Lower leg skin (tissue), 3 donors: Measurements from ENCODE around the gene GRAMD1A.

Experiments
- POLR2A ChIP-seq, 2 donors: fragments of 450-650 bp; IDR thresholded peaks; one replicate each; pipeline ENCODE4 v1.6.1; 2016 to 2017; ENCODE audit warnings: antibody characterized with exemption in 2 of 2, mild to moderate bottlenecking in 1 of 2, moderate library complexity in 1 of 2
- TF ChIP-seq, protein P1 (sequence below), 3 donors: fragments of 450-650 bp; IDR thresholded peaks; one replicate each; pipeline ENCODE4 v1.5.1; 2016; ENCODE audit warnings: antibody characterized with exemption in 3 of 3, mild to moderate bottlenecking in 3 of 3, moderate library complexity in 2 of 3

DNA sequence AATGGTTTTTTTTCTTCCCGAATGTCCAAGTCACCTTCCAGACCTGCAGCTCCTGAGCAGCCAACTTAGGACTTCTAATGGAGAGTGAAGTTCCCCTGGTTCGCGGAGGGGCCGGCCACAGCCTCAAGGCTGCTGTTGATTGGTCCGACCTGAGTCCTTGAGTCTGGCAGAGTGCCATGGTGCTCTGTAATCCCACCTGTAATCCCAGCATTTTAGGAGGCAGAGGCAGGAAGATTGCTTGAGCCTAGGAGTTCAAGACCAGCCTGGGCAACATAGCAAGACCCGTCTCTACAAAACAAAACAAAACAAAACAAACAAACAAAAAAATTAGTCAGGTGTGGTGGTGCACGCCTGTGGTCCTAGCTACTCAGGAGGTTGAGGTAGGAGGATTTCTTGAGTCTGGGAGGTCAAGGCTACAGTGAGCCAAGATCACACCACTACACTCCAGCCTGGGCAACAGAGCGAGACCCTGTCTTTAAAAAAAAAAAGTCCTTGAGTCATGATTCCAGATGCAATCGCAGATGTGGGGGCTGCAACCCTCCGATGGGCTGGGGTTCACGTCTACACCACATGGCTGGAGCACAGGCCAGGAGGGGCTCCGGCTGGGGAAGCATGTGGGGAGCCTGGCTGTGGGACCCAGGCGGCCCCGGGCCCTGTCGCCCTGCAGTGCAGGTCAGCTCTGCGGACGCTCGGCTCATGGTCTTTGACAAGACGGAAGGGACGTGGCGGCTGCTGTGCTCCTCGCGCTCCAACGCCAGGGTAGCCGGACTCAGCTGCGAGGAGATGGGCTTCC is 59.1 kb downstream of the GRAMD1A start:
- TF ChIP-seq, protein P1, sequence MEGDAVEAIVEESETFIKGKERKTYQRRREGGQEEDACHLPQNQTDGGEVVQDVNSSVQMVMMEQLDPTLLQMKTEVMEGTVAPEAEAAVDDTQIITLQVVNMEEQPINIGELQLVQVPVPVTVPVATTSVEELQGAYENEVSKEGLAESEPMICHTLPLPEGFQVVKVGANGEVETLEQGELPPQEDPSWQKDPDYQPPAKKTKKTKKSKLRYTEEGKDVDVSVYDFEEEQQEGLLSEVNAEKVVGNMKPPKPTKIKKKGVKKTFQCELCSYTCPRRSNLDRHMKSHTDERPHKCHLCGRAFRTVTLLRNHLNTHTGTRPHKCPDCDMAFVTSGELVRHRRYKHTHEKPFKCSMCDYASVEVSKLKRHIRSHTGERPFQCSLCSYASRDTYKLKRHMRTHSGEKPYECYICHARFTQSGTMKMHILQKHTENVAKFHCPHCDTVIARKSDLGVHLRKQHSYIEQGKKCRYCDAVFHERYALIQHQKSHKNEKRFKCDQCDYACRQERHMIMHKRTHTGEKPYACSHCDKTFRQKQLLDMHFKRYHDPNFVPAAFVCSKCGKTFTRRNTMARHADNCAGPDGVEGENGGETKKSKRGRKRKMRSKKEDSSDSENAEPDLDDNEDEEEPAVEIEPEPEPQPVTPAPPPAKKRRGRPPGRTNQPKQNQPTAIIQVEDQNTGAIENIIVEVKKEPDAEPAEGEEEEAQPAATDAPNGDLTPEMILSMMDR (IDR thresholded peaks at IDR 0.05), result no peak
- TF ChIP-seq POLR2A (IDR thresholded peaks at IDR 0.05), result no peak
